Stomach (tissue), 9 donors: ENCODE results near the gene HBM. TPM values are rescaled to one million over a fixed set of nuclear protein-coding genes. Genes with fewer than 3 reads are reported as not detected.

ENCODE experiments used
- DNase-seq, 2 donors: peaks; one replicate each; pipeline versions ENCODE4 v3.0.0 to v3.0.0-alpha.2; 2013 to 2019
- H3K27ac ChIP-seq, 5 donors: fragments of 200-600 bp in 4 of 5; sonication (generic) in 4 of 5; one replicate each; pipeline ENCODE4 v1.5.1; 2013 to 2019; ENCODE audit warnings: mild to moderate bottlenecking in 1 of 5, moderate library complexity in 1 of 5
- H3K27me3 ChIP-seq, 3 donors: fragments of 200-600 bp; sonication (generic); one replicate each; pipeline ENCODE4 v1.5.1; 2017 to 2019; ENCODE audit warnings: mixed run types in 1 of 3
- H3K36me3 ChIP-seq, 4 donors: fragments of 200-600 bp; sonication (generic); 1 replicate in 3 of 4; 2 replicates in 1 of 4; pipeline ENCODE4 v1.5.1; 2016 to 2019
- H3K4me1 ChIP-seq, 4 donors: fragments of 200-600 bp; sonication (generic); one replicate each; pipeline ENCODE4 v1.5.1; 2016 to 2019
- H3K4me3 ChIP-seq, 4 donors: fragments of 200-600 bp; sonication (generic) in 3 of 4; one replicate each; pipeline ENCODE4 v1.5.1; 2016 to 2019; ENCODE audit warnings: mild to moderate bottlenecking in 1 of 4
- H3K9me3 ChIP-seq, 4 donors: fragments of 200-600 bp; sonication (generic); one replicate each; pipeline ENCODE4 v1.5.1; 2016 to 2019
- CTCF ChIP-seq, 7 experiments: fragments of 450-650 bp in 4 of 7; fragments of 200-600 bp in 3 of 7; sonication (generic) in 3 of 7; IDR thresholded peaks; one replicate each; pipeline ENCODE4 v1.5.1; 2016 to 2019; ENCODE audit warnings: antibody characterized with exemption in 7 of 7, control low read depth in 2 of 7, mild to moderate bottlenecking in 1 of 7
- EP300 ChIP-seq: sonication (generic); formaldehyde crosslinking; IDR thresholded peaks from one replicate; pipeline ENCODE4 v1.6.1; 2017; ENCODE audit warnings: antibody characterized with exemption
- POLR2A ChIP-seq, 4 donors: fragments of 450-650 bp; IDR thresholded peaks; one replicate each; pipeline ENCODE4 v1.6.1; 2016; ENCODE audit warnings: antibody characterized with exemption in 4 of 4, control low read depth in 2 of 4, mild to moderate bottlenecking in 1 of 4, moderate library complexity in 1 of 4
- POLR2AphosphoS5 ChIP-seq, 3 donors: sonication (generic); formaldehyde crosslinking; IDR thresholded peaks; one replicate each; pipeline ENCODE4 v1.6.1; 2016; ENCODE audit warnings: antibody characterized with exemption in 3 of 3
- WGBS, 5 donors: extraction: QIAGEN DNeasy Blood & Tissue Kit in 3 of 5; methylation state at CpG; one replicate each; pipeline versions ENCODE4 v1.1.5 to v1.1.7; 2013 to 2018; 5-methylcytosine and 5-hydroxymethylcytosine counted together
- intact Hi-C: fragments of 100-400 bp; cut with DNase I; formaldehyde crosslinking; loops from one replicate; pipeline ENCODE4 v1.15.1; 2023; ENCODE audit warnings: low total_unique reads
- polyA plus RNA-seq, 3 donors: library from polyadenylated mRNA; stranded (reverse); fragments of 200-250 nt; gene quantifications; one replicate each; pipeline ENCODE4 v1.2.3, GENCODE V29; 2013
- total RNA-seq, 5 donors: library from RNA; depleted of rRNA; stranded (reverse); fragments of >200 nt; gene quantifications; one replicate each; pipeline versions ENCODE4 v1.1.0 to v1.2.3, GENCODE V29; 2014 to 2016
- donor health status: healthy with polysubstance abuse.
- donor health status: Bipolar disorder and iron deficiency.
- donor health status: healthy.

HBM gene
- total and polyA plus RNA-seq, 8 donors, result 10.3 TPM; not detected in 7

- peaks cover 29 to 80% (median 70%) of the 10 kb centered on the region in 3 donors for H3K27me3 ChIP-seq
- WGBS, 5 donors, result 2 to 7% (median 6%) methylated on average over 13 of the region's 13 CpGs
Measured at GRCh38 chr16:177394-177822, 11.6 kb downstream of the HBM start.

GRCh38 chr16:177981-178667 is 12.3 kb downstream of the HBM start:
- 37 to 69% (median 44%) methylated on average over 9 to 11 of the region's 11 CpGs for WGBS, 5 donors
- H3K9me3 ChIP-seq, result no peaks in the 10 kb centered on the region
- H3K27me3 ChIP-seq, result peaks cover 29 to 79% (median 69%) of the 10 kb centered on the region in 3 donors
- intact Hi-C loops, result no loop called here
- no peak for DNase-seq
- no peak overlapping the region for H3K27ac ChIP-seq
- H3K36me3 ChIP-seq, result no peaks in the 10 kb centered on the region
- TF ChIP-seq POLR2AphosphoS5 (IDR thresholded peaks at IDR 0.05), result no peak
- TF ChIP-seq CTCF (IDR thresholded peaks at IDR 0.05), result no peak
- TF ChIP-seq EP300, result no peak
- no peak for TF ChIP-seq POLR2A (IDR thresholded peaks at IDR 0.05)
- no peak overlapping the region for H3K4me3 ChIP-seq
- peaks cover 18 to 48% (median 31%) of the 10 kb centered on the region in 4 donors for H3K4me1 ChIP-seq

More at GRCh38 chr16:177394-177822, 11.6 kb downstream of the HBM start:
- no peak overlapping the region for H3K4me3 ChIP-seq
- H3K36me3 ChIP-seq, result no peaks in the 10 kb centered on the region
- TF ChIP-seq POLR2A (IDR thresholded peaks at IDR 0.05), result no peak
- no peak for TF ChIP-seq CTCF (IDR thresholded peaks at IDR 0.05)
- no peak for TF ChIP-seq POLR2AphosphoS5 (IDR thresholded peaks at IDR 0.05)
- no peak for TF ChIP-seq EP300
- intact Hi-C loops, result no loop called here
- H3K4me1 ChIP-seq, result peaks cover 18 to 48% (median 31%) of the 10 kb centered on the region in 4 donors
- no peaks in the 10 kb centered on the region for H3K9me3 ChIP-seq
- peak in 1 of 2 donors; percentile 61 for DNase-seq
- no peak overlapping the region for H3K27ac ChIP-seq

DNA sequence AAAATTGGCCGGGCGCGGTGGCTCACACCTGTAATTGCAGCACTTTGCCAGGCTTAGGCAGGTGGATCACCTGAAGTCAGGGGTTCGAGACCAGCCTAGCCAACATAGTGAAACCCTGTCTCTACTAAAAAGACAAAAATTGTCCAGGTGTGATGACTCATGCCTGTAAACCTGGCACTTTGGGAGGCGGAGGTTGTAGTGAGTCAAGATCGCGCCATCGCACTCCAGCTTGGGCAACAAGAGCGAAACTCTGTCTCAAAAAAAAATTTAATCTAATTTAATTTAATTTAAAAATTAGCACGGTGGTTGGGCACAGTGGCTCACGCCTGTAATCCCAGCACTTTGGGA is 12.9 kb downstream of the HBM start:
- TF ChIP-seq POLR2AphosphoS5 (IDR thresholded peaks at IDR 0.05) (no peak), EP300 (no peak), CTCF (IDR thresholded peaks at IDR 0.05) (no peak), POLR2A (IDR thresholded peaks at IDR 0.05) (no peak)
- Histone ChIP-seq H3K4me1 (peaks cover 18 to 44% (median 29%) of the 10 kb centered on the region in 4 donors), H3K27ac (no peak overlapping the region), H3K27me3 (peaks cover 29 to 74% (median 64%) of the 10 kb centered on the region in 3 donors), H3K36me3 (no peaks in the 10 kb centered on the region), H3K9me3 (no peaks in the 10 kb centered on the region), H3K4me3 (no peak overlapping the region)
- intact Hi-C loops, result no loop called here
- DNase-seq, result no peak
- WGBS, 5 donors, result 79 to 84% (median 82%) methylated on average over 11 of the region's 11 CpGs

DNA sequence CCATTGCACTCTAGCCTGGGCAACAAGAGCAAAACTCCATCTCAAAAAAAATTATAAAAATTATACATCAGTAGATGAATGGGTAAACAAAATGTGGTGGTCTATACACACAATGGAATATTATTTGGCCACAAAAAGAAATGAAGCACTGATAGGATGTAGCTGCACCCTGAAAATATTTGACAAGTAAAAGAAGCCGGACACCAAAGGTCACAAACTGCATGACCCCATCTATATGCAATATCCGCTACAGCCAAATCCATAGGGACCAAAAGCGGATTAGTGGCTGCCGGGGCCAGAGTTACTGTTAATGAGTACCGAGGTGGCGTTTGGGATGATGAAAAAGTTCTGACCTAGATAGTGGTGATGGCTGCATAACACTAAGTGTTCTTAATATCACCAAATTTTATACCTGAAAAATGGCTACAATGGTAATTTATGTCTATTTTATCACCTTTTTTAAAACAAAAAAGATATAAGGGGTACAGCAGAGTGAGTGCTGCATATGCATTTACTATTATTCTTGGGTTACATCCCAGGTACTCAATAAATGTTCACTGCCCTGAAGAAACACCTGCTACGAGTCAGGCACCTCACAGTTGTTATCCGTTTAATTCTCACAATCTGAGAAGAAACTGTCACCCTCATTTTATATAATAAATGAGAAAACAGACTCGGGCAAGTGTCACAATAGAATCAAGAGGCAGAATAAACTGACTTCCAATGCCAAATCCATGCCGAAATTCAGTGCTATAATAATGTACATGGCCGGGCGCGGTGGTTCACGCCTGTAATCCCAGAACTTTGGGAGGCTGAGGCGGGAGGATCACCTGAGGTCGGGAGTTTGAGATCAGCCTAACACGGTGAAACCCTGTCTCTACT is 13.7 kb downstream of the HBM start:
- Histone ChIP-seq H3K4me3 (no peak overlapping the region), H3K9me3 (no peaks in the 10 kb centered on the region), H3K36me3 (no peaks in the 10 kb centered on the region), H3K4me1 (peaks cover 18 to 44% (median 29%) of the 10 kb centered on the region in 4 donors), H3K27me3 (peaks cover 29 to 66% (median 63%) of the 10 kb centered on the region in 3 donors), H3K27ac (no peak overlapping the region)
- DNase-seq, result no peak
- intact Hi-C loops, result loop anchor here (5.0 kb wide), 1 partner anchor 62 kb away; no protein-coding TSS in a partner anchor
- 73 to 79% (median 77%) methylated on average over 17 of the region's 17 CpGs for WGBS, 5 donors
- no peak for TF ChIP-seq POLR2A (IDR thresholded peaks at IDR 0.05)
- TF ChIP-seq EP300, result no peak
- TF ChIP-seq CTCF (IDR thresholded peaks at IDR 0.05), result no peak
